NCI-H460 (cell line): ENCODE measurements around the gene TRAF5. TPM values are rescaled to one million over a fixed set of nuclear protein-coding genes. Genes with fewer than 3 reads are reported as not detected.
"Not testable (repeated sequence)": the region's sequence is repeated elsewhere in the genome, so short reads cannot be mapped to it uniquely, and the experiment has no call there.

Source experiments
- DNase-seq: peaks from one replicate; pipeline ENCODE4 v3.0.0-alpha.2; 2016; ENCODE audit warnings: low read depth; ENCODE audit errors: extremely low read depth
- total RNA-seq: library from RNA; depleted of rRNA; stranded (reverse); fragments of >200 nt; shearing (Covaris generic); gene quantifications from 2 replicates; pipeline ENCODE4 v1.2.3, GENCODE V29; 2014

The TRAF5 gene
- total RNA-seq, 1 experiment from 2014 or later = 15.1 TPM

DNA sequence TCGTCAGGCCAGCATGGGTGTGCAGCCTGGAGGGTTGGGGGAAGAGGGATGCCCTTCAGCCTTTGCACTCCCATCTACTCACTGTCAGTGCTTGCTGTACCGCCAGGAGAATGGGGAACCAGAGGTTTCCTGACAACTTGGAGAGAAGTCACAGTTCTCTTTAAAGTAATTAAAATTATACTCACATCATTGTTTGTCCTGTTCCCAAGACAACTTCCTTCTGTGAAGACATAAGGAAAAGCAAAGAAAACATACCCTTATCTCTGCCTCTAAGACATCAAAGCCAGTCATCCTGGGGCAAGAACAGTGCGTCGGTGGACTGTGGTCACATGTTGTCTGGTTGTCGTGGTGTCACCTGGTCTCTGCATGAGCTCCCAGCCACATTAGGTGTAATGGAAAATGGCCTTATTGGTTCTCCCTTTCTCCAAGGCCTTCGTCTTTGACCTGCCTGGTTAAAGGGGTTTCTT is 17.6 kb downstream of the TRAF5 start:
- DNase-seq = no peak

DNA sequence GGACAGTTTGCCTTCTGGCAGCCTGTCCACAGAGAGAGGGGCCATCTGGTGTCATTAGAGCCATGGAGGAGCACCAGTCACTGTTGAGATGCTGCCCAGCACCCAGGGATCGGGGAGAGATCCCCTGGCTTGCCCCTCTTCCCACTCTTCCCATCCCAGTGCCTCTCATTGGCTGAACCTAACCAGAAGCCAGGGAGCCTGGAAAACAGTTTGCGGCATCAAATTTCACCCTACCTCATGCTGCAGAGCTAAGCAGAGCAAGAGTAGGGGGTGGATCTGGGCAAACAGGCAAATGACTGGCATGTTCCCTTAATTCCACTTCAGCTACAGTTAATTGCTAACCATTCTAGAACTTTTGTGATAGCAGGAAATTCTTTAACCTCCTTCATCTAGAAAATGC is 19.1 kb downstream of the TRAF5 start:
- no peak for DNase-seq

DNA sequence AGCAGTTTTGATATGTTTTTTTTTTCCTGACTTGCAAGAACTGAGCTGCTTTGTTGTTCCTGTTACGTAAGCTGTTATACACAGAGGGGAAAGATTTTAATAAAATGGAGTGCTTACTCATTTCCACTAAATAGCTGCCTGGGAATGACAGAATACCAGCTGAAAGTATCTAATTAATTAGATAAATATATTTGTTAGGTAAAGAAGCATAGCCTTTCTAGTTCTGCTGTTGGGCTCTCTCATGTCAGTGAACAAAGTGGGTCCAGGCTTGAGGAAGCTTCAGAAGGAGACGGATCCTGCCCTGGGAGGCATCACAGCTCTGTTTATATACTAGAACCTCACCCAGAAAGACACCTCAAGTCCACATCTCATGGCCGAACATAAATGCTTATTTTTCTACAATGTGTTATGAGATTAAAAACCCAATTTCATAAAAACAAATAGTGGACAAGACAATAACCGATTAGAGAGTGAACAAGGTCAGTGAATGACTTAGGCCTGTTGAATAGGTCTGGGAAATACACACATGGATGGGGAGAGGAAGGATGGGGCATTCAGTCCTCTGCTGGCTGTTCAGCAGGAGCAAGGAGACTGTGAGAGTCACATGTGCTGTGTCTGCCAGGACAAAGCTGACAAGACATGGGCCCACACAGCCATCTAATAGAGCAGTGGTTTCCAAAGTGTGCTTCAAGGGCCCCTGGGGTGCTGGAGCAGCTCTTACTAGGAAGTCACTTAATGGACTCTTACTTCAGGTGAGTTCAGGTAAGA is 20.6 kb downstream of the TRAF5 start:
- no peak for DNase-seq

DNA sequence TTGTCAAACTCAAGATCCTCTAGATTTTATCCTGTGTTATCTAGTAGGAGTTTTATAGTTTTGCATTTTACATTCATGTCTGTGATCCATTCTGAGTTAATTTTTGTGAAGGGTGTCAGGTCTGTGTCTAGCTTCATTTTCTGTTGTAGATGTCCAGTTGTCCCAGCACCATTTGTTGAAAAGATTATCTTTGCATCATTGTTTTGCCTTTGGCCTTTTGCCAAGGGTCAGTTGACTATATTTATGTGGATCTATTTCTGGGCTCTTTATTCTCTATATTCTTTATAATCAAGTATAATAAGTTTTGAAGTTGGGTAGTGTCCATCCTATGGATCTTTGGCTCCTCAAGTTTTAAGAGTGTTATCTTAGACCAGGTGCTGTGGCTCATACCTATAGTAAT is 21.9 kb downstream of the TRAF5 start:
- no peak for DNase-seq

DNA sequence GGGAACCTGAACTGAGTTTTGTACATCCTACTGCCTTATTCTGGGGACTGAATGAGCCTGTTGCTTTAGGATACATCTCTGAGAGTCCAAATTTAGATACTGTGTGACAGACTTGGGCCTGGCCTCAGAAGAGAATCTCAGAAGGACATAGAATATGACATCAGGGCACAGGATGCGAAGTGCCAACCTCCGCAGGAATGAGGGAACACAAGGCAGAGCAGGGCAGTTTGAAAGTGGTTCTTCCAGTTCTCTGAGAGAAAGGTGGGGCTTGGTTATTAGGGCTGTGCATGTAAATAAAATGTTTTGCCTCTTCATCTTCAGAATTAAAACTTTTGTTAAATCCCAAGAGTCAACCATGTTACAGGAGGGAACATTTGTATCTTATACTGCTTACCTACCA is 23.1 kb downstream of the TRAF5 start:
- no peak for DNase-seq

DNA sequence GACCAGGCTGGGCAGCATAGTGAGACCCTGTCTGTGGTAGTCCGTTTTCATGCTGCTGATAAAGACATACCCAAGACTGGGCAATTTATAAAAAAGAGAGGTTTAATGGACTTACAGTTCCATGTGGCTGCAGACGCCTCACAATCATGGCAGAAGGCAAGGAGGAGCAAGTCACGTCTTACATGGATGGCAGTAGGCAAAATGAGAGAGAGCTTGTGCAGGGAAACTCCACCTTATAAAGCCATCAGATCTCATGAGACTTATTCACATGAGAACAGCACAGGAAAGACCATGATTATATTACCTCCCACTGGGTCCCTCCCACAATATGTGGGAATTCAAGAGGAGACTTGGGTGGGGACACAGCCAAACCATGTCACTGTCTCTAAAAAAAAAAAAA is 25.4 kb downstream of the TRAF5 start:
- not testable (repeated sequence) for DNase-seq

DNA sequence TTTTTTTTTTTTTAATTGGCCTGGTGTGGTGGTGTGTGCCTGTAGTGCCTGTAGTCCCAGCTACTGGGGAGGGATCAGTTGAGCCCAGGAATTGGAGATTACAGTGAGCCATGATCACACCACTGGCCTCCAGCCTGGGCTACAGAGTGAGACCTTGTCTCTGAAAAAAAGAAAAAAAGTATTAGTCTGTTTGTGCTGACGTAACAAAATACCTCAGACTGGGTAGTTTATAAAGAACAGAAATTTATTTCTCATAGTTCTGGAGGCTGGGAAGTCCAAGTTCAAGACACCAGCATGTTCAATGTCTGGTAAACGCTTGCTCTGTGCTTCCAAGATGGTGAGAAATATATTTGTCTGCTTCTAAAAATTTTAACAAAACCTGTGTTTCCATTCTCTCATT is 25.8 kb downstream of the TRAF5 start:
- no peak for DNase-seq

DNA sequence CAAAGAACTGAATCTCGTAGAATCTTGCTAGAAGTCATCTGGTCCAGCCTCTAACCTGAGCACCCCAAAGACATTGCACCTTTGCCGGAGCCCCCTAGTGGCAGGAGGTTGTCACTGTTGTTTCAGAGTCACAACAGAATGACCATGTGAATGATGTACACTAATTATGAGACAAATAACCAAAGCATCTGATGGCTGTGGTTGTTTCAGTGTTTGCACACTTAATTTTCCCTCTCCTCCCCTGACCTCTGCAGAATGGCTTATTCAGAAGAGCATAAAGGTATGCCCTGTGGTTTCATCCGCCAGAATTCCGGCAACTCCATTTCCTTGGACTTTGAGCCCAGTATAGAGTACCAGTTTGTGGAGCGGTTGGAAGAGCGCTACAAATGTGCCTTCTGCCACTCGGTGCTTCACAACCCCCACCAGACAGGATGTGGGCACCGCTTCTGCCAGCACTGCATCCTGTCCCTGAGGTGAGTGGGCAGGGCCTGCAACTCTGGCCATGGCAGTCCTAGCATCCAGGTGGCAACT is 26.4 kb downstream of the TRAF5 start:
- DNase-seq = peak; percentile 37

DNA sequence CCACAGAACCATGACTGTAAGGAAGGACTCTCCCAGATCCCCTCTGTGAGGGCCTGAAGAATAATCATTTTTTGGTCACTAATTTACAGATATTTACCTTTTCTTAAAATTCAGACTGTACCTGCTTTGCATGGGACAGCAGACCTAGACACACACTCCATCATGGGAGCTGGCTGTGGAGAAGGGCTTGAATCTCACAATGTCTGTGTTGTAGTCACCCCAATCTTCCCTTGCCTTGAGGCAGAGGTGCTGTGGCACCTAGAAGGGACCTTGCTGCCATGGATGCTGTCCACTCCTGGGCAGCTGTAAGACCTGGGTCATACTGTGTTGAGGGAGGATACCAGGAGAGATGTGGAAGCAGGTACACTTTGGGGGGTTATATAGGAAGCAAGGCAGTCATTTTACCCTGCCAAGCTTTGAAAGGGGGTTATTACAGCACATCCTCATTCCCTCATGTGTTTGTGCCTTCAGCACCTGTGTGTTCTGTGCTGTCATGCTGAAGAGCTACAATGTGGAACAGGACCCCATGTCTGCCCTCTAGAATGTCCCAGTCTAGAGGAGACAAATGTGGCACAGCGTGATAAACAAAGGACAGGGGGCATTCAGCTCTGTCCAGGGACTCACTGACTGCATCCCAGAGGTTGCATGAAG is 27.1 kb downstream of the TRAF5 start:
- no peak for DNase-seq

DNA sequence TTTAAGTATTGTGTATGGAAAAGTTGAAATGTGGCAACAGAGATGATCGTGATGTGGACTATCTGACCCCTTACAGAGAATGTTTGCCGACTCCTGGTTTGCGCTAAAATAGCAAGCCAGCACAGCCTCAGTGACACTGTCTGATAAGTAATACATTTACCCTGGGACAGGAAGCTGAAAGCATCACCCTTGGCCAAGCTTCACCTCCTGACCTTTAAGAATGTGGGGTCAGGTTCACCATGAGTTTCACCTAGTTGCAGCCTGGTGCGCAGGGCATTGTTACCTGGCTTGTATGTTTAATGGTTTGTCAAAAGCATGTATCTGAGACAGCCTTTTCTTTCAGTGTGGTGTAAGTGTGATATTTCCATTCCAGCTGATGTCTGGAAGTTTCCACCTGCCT is 29.2 kb downstream of the TRAF5 start:
- DNase-seq = no peak

DNA sequence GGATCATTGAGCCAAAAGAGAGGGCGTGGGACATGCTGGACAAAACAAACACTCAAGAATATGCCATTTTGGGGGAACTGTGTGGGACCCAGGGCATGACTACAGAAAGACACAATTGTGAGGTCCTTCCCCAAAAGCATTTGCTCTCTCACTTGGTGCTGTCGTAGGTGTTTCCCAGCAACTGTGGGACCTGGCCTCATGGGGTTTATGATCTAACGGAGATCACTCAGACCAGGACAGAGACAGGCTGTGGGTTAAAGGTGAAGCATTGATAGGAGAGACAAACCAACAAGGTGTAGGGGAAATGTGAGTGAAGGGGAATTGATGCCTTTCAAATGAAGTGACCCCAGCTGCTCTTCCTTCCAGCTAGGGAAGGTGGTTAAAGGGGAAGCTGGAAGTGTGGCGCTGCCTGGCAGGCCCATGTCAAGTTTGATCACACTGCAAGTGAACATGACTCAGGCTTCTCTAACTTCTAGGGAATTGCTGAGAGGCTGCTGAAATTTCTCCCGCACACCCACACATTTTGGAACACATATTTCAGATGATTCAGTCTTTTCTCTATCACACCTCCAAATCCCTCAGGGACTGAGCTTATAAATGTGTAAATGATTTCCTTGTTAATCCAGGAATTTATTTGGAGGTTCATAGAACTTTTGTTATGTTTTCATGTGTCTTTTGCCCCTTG is 30.2 kb downstream of the TRAF5 start:
- DNase-seq = no peak

DNA sequence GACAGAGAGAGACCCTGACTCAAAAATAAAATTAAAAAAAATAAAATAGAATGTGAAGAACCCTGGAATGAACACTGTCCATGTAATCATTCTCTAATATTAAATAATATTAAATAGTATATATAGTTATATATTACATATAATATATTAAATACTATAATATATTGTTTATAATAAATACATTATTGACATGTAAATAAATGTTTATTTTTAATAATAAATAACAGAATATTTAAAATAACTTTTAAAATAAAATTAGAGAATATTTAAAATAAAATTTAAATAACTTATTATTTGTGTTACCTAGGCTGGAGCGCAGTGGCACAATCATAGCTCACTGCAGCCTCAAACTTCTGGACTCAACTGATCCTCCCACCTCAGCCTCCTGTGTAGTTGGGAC is 32.1 kb downstream of the TRAF5 start:
- no peak for DNase-seq

DNA sequence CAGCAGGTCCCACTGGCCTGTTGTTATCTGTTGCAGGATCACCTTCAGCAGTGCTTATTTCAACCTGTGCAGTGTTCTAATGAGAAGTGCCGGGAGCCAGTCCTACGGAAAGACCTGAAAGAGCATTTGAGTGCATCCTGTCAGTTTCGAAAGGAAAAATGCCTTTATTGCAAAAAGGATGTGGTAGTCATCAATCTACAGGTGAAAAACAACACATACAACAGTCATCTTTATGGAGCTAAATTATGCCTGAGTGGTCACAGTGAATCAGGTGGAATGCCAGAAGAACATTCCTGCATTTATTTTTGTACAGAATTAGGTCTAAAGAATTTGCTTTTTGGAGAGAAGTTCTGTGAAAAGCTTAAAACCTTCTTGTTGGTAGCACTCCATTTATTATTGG is 33.2 kb downstream of the TRAF5 start:
- DNase-seq = no peak

DNA sequence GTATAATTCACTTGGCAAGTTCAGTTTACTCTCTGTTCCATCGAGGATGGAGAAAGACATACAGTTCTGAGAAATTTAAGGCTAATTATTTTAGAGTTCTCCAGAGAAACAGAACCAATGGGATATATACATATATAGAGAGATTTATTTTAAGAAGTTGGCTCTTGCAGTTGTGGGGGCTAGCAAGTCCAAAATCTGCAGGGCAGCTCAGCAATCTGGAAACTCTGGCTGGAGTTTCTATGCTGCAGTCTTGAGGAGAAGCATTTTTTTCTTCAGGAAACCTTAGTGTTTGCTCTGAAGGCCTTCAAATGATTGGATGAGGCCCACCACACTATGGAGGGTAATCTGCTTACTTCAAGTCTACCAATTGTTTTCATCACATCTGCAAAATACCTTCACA is 34.6 kb downstream of the TRAF5 start:
- no peak for DNase-seq

DNA sequence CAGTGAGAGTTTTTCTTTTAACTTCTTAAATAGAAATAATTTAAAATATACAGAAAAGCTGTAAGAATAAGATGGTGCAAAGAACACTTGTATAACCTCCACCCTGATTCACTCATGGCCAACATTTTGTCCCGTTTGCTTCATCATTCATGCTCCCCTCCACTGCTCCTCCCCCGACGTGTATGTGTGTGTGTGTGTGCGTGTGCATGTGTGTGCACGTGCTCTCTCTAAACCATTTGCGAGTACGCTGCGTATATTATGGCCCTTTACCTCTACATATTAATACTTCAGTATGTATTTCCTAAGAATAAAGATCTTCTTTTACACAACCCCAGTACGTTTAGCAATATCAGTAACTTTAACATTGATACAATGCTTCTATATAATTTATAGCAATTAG is 43.0 kb downstream of the TRAF5 start:
- no peak for DNase-seq

DNA sequence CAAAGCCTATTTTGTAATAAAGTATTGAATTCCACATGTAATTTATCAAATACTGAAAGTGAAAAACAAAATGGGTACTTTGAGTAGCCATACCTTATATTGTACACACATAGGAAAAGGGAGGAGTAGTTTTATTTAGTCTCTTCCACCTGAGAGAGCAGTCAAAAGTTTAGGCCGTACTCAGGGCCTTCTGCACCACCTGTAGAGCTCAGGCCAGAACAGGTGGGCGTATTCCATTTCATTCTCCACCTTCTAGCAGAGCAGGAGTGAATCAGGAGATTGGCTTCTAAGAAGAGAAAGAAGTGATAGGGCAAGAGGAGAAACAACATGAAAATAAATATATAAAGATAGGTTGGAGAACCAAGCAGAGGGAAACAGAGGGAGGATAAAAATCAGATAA is 44.0 kb downstream of the TRAF5 start:
- no peak for DNase-seq

DNA sequence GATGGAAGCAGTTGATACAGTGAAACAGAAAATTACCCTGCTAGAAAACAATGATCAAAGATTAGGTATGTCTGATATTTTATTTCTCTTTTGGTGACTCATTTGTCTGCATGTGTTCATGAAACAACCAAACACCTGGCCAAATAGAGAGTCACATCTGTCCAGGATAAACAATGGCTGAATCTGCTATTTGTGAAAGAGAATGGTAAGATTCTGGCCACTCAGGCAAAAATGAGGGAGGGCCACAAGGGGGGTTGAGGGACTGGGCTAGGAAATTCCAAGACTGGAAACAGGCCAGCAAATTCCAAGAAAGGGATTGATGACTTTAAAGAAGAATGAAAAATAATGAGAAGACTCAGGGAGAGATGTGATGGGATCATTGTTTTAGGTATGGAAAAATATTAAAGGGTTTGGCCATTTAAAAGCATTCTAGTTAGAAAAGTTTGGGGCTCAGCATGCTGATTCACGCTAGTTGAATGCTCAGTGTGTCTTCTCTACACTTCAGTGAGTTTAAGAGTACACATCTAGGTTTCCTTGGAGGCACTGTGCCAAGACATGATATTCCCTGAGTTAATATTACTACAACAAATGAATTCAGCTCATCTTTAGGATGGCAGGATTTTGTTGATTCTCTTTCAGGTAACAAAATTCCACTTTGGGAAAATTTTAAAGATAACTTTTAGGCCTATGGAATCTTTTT is 44.9 kb downstream of the TRAF5 start:
- DNase-seq = no peak

DNA sequence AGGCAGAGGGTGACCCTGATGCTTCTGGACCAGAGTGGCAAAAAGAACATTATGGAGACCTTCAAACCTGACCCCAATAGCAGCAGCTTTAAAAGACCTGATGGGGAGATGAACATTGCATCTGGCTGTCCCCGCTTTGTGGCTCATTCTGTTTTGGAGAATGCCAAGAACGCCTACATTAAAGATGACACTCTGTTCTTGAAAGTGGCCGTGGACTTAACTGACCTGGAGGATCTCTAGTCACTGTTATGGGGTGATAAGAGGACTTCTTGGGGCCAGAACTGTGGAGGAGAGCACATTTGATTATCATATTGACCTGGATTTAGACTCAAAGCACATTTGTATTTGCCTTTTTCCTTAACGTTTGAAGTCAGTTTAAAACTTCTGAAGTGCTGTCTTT is 45.8 kb downstream of the TRAF5 start:
- no peak for DNase-seq

DNA sequence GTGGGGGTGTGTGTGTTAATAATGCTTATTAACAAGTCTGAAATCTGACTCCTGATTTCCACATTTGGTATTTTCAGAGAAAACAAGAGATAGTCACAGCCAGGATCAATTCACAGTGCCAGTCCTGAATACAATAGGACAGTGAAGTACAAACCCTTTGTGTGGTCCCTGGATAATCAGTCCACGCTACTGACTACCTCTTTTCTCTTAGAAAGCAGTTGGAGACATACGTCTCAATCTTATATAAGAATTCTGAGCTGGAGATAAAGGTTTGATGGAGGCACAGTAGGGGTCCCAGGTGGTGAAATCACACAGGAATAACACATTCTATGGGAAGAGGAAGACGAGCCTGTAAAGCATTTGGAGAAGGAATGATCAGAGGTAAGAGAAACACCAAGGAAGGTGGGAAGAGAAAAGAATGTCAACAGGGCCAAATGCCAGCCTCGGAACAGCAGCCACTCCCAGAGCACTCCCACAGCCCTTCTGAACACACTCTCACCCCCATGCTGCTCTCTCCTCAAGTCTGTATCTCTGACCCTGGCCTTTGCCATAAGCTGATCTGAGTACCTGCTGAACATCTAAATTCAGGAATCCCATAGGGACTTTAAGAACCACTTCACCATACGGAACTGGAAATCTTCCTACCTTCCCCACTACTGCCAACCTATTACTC is 48.6 kb downstream of the TRAF5 start:
- no peak for DNase-seq

DNA sequence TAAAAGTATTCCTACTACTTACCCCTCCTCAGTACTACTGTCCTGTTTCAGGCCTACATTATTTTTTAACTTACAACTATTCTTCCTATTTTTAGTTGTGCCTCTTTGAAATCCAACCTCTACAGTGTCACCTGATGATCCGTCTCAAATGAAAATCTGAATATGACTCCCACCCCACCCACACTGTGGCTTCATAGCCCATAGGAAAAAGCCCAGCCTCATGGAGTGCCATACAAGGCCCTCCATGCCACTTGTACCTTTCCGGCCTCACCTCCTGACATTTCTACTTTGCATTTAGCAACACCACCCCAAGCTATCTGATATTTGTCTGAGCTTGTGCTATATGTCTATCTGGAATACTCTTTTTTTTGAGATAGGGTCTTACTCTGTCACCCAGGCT is 49.3 kb downstream of the TRAF5 start:
- no peak for DNase-seq
